Mesenteric fat pad (tissue), 1 donor: ENCODE measurements around the gene CNKSR1. TPM values are rescaled to one million over a fixed set of nuclear protein-coding genes. Genes with fewer than 3 reads are reported as not detected.

Experiments
- DNase-seq: peaks from one replicate; pipeline ENCODE4 v3.0.0-alpha.2; 2020; ENCODE audit warnings: low spot score
- total RNA-seq: library from RNA; stranded (reverse); fragmentation: NEBNext Ultra II Directional; extraction: Animal tissue kit (Norgen Biotek cat#: 25700); gene quantifications from one replicate; pipeline ENCODE4 v1.2.1, GENCODE V29; 2021
- donor health status: DM: yes; HTN: yes; CAD: no.

Gene CNKSR1
- total RNA-seq, 1 donor from 2014 or later = 1.7 TPM

DNA sequence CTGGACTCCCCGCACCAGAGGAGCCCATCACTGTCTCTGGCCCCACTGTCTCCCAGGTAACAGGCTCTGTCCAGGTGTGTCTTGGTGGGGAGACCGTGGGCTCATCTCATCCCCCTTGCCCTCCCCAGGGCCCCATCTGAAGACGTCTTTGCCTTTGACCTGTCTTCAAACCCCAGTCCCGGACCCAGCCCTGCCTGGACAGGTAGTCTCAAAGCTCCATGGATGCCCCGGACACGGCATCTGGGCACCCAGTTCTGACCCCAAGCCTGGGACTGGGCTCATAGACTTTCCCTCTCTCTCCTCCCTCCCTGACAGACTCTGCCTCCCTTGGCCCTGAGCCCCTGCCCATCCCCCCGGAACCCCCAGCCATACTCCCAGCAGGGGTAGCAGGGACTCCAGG is 6.8 kb downstream of the CNKSR1 start:
- no peak for DNase-seq

DNA sequence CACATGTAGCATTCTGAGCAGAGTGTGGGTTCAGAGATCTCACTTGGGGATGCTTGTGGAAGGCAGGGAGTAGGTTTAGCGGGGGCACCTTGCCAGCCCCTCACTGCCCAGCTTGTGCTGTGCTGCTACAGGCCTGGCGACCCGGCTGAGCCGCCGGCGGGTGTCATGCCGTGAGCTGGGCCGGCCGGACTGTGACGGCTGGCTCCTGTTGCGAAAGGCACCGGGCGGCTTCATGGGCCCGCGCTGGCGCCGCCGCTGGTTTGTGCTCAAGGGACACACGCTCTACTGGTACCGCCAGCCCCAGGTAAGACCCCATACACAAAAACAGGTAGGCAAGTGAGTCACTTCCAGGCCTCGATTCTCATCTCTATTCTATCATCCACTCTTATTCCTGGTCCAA is 7.6 kb downstream of the CNKSR1 start:
- DNase-seq = no peak

DNA sequence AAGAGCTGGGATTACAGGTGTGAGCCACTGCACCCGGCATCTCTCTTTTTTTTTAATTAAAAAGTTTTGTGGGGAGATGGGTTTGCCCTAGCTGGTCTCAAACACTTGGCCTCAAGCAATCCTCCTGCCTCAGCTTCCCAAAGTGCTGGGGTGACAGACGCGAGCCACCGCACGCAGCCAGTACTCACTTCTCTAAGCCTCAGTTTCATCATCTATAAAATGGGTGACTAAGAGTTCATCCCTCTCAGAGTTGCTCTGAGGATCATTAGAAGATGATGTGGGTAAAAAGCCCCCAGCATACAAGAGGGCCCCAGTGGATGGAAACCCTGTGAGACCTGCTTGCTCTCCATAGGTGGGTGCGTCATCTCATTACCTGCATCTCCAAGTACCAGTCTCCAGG is 10.6 kb downstream of the CNKSR1 start:
- no peak for DNase-seq

GRCh38 chr1:26188477-26188876 is 11.2 kb downstream of the CNKSR1 start:
- no peak for DNase-seq

- no peak for DNase-seq
Observed at GRCh38 chr1:26189331-26189730, 12.0 kb downstream of the CNKSR1 start.

- DNase-seq = no peak
Observed at GRCh38 chr1:26189751-26190275, 12.5 kb downstream of the CNKSR1 start.

GRCh38 chr1:26190373-26190987 is 13.2 kb downstream of the CNKSR1 start, which contains the start of gene CATSPER4:
CATSPER4 (plus strand) TSS chr1:26190602; CDS start chr1:26190628, 26 bp downstream.
- DNase-seq = no peak

DNA sequence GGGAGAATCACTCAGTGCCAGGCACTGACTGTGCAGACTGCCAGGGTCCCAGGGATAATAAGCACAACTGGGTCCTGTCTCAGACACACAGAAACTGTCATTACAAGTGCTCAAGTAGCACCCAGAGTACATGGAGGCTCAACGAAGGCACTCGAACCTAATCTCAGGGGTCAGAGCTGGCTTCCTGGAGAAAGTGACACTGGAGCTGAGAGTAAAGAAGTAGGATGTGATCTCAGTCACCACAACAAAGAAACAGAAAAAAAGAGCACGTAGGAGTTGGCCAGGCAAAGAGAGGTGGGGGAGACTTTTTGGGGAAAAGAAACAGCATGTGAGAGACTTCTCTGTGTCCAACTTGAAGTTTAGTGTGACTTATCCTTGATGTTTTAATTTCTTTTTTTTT is 14.4 kb downstream of the CNKSR1 start:
- DNase-seq = no peak

DNA sequence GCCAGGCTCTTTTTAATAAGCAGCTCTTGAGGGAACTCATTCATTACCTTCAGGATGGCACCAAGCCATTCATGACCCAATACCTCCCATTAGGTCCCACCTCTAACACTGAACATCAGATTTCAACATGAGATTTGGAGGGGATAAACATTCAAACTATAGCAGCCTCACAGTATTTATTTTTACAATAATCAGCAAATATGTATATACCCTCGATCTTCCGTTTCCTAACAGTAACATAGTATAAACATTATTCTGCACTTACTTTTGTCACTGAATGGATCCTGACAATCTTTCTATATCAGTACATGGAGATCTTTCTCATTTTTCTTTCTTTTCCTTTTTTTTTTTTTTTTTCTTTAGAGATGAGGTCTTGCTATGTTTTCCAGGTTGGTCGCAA is 18.5 kb downstream of the CNKSR1 start:
- DNase-seq = no peak

DNA sequence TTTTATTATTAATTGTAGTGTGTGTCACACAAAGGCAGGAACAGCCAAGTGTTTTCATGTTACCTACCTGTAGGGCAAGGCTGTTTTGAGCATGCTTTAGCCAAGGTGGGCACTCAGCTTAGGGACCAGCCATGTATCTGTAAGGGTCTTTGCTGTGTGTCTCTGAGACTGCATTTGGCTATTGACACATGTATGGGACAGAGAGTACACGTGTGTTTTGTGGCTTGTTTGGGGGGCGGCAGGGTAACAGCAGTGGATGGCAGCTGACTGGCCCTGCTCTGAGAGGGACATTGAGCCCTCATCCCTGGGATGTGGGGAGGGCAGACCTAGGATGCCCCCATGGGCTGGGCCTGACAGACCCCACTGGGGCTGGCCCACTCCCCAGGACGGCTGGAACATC is 20.0 kb downstream of the CNKSR1 start:
- no peak for DNase-seq

GRCh38 chr1:26197813-26198212 is 20.5 kb downstream of the CNKSR1 start:
- DNase-seq = no peak

- DNase-seq = no peak
Observed at GRCh38 chr1:26200413-26200812, 23.1 kb downstream of the CNKSR1 start.

DNA sequence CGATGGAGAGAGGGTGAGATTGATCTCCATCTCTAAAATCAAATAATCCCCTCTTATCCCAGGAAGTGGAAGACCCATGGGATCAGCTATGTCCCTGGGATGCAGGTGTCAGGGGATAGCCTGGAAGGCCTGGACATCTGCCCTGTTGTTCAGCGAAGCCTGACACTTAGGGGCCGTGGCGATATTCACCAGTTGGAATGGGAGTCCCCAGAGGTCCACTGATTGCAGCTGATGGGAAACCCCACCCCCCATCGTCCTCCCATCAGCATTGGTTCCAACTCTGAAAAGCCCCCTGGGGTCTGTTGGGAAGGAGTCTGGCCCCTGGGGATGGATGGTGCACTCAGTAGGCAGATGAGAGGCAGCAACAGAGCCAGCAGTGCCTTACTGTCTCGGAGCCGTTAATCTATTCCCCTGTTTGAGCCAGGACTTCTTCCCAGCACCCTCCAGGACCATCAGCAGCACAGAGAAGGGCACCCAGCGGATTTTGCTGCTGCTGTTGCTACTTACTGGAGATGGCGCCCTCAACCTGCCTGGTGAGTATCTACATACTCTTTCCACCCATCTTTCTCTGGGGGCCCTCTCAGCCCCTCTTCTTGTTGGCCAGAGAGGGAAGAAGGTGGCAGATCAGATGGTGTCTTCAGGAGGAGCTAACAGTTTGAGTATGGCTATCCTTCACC is 26.5 kb downstream of the CNKSR1 start:
- no peak for DNase-seq

DNA sequence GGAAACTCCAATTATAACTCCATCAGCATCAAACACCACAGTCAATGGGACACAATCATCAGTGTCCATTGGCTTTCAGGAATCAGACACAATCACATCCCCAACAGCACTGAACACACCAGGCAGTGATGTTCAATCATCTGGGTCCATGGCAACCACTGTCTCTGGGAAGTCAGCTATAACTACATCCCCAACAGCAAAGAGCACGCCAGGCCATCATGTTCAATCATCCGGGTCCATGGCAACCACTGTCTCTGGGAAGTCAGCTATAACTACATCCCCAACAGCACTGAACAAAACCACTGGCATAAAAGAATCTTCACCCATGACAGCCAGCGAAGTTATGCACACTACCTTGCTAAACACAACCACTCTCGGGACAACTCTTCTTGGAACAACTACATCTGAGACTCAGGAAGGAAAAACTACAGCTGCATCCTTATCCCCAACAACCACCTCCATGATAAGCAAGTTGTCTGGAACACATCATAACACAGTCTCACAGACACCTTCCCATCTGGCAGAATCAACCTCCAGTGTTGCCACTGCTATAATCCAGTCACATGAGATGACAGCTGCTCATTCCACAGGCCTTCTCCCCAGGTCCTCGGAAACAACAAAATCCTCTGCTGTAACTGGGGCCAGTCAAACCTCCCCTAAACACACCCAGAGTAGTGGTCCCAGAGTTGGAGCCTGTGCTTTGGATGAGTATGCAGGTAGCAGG is 33.0 kb downstream of the CNKSR1 start:
- no peak for DNase-seq

- no peak for DNase-seq
Observed at GRCh38 chr1:26212726-26213125, 35.4 kb downstream of the CNKSR1 start.

GRCh38 chr1:26213335-26213905 is 36.1 kb downstream of the CNKSR1 start:
- no peak for DNase-seq

DNA sequence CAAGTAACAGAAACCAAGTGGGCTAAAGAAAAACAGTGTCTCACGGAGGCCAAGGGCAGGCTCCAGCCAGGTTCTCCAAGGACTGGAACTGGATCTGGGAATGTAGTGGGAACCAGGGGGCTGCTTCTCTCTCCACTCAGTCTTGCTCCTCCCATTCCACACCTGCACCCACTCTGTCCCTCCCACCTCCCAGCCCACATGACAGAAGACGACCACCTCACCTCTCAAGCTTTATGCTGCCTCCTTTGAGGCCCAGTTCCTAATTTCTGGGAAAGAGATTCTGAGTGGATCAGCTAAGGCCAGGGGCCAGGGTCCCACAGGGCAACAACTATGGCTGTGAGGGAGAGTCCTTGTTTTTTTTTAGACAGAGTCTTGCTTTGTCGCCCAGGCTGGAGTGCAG is 38.0 kb downstream of the CNKSR1 start:
- no peak for DNase-seq

DNA sequence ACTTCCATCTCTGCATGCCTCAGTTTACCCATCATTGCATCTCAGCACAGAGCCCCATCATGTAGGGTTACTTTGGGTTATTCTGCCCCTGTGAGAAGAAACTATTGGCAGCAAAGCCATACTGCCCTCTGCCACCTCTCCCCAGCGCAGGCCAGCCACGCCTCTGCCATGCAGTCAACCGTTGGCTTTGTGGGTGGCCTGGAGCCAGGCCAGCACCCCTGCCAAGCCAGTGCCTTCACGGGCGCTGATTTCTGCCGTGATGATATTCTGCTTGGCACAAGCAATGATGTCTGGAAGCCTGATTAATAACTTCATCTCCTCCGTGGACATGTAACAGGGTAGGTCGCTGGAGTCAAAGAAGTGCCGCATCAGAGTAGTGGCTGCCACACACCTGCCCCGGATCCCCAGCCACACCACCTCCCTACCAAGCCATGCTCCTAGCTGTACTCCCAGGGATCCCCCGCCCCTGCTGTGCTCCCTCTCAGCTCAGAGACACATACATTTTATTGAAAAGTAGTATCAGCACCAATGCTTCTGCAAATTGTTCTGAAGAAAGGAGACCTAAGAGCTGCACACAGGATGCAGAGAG is 41.7 kb downstream of the CNKSR1 start:
- no peak for DNase-seq

DNA sequence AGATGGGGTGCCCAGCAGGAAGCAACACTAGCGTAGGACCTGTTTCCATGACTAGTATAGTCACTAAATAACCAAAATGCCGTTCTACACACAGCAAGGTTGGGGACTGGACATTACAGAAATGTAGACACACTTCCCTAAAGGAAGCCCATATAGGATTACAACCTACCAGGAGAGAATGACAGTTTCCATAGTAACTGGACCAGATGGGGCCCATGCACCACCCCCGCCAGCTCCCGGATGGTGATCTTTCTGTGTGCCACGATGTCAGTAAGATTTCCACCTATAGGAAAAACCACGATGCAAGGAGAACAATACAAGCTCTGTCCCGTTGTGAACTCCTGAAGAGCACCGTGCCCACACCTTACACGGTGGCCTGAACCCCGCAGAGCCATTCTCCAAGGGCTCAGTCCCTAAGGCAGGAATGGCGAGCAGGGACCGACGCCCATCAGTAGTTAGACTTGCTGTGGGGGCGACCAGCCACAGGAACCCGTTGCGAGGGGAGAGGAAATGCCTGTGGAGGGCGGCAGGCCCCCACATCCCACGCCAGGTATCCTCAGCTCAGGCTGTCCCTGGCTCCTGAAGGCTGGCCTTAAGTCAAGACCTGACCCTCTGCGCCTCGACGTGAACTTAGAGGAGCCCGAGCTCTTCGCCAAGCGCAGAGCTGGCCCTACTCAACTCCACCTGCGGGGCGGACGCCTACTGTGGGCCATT is 43.1 kb downstream of the CNKSR1 start:
- no peak for DNase-seq

DNA sequence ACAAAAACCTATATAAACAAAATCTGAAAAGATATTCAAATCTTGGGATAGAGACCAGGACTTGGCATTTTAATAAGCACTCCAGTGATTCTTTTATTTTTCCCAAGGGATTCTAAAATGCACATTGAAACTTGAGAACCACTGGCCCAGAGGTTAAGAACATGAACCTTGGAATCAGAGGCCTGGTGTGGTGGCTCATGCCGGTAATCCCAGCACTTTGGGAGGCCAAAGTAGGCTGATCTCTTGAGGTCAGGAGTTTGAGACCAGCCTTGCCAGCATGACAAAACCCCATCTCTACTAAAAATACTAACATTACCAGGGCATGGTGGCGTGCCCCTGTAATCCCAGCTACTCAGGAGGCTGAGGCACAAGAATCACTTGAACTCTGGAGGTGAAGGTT is 43.8 kb downstream of the CNKSR1 start:
- no peak for DNase-seq

GRCh38 chr1:26224606-26225005 is 47.3 kb downstream of the CNKSR1 start:
- DNase-seq = no peak
